GM19351 (cell line): ENCODE measurements around the gene TLE4.
A peak's percentile ranks its signal among the peaks of the same experiment; 100 is the strongest.

Source experiments
- ATAC-seq: cut with Tn5 transposase; IDR thresholded peaks from one replicate; pipeline ENCODE4 v1.9.1; 2021; ENCODE audit warnings: mild to moderate bottlenecking, moderate library complexity; ENCODE audit not compliant: unreplicated experiment

Gene TLE4

DNA sequence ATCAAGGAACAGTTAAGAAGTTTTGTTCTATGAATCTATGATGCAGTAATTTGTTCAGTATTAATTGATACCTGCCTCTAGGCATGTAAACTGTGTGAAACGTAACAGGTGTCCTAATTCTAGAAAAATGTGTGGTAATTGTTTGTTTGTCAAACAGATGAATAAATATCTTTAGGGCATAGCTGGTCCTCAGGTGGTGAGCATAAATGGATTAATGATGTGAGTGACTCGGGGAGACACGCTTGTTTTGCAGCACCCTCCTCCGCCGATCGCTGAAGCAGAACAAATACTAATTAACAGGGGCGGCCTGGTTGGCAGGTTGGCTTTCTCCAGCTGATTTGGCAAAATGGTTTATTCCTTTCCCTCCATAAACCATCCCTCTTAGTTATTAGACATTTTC, 88.8 kb downstream of the TLE4 start:
- ATAC-seq: no peak

DNA sequence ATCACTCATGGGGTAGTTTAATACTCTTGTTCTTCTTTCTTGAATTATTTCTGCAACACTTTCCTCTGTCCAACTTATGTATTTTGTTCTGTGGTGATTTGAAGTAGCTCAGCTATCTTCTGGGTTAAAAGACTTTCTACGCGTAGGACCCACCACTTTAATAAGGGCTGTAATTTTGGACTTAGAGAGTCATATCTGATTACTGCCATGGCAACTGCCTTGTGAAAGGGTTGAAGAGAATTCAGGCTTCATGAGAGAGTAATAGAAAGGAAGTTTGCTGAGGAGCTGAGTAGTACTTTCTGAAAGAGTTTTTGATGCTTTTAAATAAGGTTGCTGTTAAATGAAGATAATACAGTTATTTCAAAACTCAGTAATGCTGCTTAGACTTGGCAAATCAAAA, 89.5 kb downstream of the TLE4 start:
- ATAC-seq: no peak

DNA sequence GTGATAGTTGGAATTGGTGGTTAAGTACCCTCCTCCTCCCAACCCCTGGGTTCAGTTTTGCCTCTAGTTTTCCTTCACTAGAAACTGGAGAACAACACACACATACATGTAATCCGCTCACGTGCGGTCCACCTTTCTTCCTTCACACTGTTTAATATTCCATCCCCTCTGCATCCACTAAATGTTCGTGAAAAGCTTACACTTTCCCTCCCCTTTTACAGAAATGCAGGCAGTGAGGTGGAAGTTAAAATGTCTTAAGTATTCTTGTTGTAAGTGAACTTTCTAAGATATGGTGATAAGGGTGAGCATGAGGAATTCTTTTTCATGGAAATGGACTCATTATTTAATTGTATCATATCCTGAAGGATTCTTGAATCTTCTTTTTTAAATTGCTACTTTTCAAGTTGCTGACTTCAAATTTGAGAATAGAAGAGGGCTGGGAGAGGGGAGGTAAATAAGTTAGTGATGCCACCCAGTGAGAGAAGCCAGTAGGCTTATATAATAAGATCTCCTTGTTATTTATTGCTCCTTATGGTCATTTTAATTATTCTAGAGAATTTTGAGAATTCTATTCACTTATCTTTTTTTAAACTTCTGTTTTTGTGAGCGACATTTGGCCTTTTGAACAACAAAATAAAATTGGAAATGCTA, 90.2 kb downstream of the TLE4 start:
- ATAC-seq: no peak

DNA sequence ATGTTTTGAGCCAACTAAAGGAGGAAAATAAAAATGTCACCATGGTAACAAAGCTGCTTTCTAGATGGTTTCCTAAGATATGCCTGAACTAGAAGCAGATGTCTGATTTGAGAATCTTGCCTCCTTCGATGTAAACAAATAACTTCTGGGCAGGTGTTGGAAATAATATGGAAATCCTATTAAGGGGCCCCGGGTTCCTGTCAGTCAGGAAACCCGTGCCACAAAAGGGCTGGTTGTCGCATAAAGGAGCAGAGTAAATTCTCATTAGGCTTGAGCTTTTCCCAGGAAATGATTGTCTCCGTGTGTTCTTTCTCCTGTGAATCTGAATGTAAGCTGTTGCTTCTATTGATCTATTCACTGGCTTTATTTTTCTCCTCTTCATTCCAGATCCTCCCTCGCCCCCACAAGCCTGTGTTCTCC, 90.8 kb downstream of the TLE4 start:
- no peak for ATAC-seq

DNA sequence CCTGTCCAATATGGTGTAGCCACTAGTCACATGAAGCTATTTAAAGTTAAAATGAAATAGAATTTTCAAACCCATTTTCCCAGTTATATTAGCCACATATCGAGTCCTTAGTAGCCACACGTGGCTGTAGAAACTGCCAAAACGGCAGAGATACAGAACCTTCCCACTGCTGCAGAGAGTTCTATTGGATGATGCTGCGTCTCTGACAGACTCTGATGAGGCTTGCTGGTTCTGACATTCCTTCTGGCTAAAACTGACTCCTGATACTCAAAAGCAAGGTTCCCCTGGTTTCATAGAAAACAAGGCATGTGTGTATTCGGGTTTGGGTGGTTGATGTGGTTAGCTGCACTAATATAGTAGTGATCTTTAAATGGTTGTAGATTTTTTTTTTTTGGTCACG, 91.5 kb downstream of the TLE4 start:
- ATAC-seq: no peak

DNA sequence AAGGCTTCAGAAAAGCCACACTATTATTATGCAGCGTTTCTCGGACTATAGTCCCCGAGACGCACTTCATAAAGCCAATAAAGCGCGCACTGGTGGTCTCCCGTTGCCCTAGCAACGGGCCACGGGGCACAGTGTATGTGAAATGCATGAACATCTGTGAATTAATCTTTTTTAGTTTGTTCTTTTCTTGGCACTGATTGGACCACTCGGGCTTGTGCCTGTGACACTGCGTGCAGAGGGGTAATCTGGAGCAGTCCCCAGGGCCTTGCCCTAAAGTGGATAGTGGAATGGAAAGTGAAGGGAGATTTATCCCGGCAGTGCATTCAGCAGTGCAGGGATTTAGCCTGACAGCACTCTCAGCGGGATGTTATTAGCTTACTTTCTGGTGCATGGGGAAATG, 92.1 kb downstream of the TLE4 start:
- ATAC-seq: no peak

DNA sequence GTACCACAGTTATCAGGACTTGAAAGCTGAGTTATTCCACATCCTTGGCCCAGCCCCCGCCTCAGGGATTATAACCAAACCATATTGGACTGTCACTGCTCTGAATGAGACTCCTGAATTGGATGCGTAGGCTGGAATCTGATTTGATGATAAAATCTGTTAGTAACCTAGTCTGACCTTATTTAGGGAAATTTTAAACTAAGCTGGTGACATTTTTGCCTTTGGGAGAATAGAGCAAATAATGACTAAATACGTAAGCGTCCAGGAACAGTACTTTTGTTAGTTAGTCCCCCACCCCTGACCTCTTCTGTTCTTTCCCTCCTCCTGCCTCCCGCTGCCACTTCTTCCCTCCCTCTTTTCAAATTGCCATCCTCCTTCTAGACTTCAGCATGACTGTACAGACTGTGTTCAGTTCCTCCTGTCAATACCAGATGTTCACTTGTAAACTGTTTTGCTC, 92.6 kb downstream of the TLE4 start:
- no peak for ATAC-seq

DNA sequence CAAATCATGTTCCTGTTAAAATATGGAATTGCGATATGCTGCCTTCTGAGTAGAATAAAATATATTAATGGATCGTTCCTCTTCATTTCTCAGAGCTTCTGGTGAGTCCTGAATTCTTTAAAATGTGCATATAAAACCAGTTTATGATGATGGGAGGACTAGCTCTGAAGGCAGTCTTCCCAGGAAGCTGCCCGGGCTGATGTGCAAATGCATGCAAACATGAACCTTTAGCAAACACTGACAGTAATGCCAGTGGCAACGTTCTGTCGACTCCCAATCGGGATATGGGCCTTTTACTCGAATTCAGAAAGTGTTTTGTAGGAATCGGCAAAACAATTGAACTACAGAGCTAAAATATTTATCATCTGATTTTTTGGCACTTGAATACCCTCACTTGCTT, 93.6 kb downstream of the TLE4 start:
- ATAC-seq: no peak

DNA sequence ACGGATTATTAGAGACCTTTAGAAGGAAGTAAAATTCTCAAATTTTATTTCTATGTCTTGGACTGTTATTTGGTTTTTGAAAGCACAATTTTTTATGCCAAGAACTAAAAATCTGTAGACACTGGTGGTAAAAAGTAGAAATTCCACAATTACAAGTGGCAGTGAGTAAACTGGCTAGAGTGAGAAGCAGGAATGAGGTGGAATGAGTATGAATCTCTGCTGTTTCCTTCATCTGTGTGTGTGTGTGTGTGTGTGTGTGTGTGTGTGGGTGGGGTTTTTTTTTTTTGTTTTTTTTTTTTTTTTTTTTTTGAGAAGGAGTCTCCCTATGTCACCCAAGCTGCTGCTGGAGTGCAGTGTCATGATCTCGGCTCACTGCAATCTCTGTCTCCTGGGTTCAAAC, 94.2 kb downstream of the TLE4 start:
- ATAC-seq: no peak

DNA sequence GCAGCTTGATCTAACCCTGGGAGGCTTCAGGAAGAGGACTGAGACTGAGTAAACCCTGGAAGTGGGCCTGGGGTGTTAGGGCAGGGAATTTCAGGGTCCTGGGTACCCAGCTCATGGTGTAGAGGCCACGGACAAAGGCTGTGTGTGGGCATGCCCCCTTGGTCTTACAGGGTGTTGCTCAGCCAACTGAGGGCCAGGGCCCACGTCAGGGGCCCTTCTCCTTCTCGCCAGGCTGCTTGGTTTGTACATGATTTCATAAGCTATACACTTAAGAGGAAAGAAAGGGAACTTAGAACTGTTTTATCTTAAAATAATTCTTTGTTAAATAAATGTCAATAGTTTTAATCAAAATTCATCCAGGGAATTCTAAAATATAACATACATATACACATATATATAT, 95.4 kb downstream of the TLE4 start:
- ATAC-seq: no peak

DNA sequence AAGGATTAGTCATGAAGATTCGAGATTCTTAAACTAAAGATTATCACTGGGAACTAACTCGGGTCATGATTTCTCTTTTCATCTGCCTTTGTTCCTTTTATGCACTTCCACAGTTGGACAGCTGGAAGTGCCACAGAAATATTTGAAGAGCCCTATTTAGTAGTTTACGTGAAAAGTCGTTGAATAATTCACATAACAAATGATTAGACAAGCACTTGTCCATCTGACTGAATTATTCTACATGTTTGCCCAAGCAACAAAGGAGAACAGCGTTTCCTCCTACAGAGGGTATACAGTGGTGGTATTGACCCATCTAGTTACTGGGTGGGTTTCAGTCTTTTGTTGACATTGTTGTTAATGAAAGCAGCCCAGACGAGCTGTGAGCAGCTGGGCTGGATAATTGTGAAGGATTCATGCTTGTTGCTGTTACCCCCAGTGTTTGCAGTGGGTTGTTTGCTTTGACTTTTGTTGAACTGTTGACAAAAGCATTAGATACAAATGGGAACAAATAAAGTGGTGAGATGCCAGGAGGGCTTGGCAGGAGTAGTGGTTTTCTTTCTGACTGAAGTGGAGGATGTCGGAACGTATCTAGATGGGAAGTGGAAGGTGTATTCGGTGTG, 96.2 kb downstream of the TLE4 start:
- no peak for ATAC-seq

DNA sequence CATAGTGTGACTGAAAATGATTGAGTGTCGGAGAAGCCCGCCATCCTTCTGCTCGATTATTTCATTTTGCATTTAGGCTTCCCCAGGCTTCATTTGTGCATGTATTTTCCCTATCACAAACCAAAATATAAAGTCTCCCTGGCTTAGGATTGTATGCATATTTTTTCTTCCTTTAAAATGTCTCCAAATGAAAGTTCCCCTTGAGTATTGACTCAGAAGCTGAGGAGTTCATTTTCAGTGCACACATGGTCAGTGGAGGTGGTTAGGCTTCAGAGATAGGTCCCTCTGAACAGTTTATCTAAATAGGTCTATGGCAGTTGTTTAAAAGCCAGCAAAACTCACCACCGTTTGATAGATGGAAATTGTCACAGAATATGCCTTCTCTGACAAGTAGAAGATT, 97.2 kb downstream of the TLE4 start:
- no peak for ATAC-seq

DNA sequence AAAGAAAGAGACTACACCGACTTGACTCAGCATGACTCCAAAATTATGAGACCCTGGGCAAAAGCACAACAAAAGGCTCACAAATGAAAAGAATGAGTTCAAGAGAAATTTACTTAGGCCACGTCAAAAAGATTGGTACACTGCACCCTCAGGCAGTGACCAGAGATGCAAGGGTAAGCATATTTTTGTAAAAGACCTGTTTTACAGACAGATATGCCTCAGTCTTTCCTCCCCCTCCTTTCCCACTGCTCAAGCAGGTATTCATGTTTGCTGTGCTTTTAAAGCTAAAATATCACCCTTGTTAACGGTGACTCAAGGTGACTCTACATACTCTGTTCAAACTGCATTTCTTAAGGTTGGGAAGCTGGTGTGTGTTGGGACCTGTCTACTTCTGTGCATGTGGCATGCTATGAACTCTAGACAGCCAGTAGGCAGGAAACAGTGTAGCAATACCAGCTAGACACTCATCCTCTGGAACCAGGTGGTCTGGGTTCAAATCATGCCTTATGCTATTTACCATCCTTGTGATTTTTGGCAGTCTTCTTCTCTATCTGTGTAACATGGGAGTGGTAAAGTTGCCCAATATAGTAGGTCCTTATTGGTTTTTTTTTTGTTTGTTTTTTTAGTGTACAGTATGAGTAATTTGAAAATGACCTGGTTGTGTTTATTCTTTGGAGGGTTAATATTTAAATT, 98.7 kb downstream of the TLE4 start:
- no peak for ATAC-seq

DNA sequence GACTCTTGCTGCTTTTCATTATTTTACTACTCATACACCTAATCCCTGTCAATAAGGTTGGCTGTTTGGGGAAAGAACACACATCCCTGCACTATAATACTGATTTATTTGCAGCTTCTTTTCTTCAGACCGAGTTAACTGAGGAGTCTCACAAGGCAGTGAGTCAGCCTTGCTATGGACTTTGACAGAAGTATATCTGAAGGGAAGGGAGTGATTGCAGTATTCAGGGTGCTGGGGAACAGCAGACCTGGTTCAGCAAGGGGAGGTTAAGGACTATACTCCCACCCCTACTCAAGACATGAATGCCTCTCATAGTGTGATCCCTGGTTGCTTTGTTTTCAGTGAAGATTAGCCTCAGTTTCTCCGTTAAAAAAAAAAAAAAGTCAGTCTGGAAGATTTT, 99.8 kb downstream of the TLE4 start:
- ATAC-seq: no peak

DNA sequence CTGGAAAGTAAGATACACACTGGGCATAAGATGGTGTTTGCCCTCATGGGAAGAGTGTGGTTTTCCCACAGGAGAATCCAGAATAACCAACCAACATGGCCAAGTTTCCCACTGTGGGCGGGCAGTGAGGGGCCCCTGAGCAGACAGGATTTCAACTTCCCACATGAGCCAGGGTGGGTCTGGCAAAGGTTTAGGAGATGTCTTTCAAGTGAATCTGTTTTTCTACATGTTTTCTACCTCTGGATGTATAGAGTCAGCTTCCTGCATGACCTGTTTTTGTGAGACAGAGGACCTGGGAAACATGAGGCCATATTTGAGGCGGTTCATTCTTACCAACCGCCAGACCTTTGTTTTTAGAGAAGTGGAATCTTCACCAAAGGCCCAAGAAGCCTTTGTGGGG, 100.5 kb downstream of the TLE4 start:
- ATAC-seq: no peak

DNA sequence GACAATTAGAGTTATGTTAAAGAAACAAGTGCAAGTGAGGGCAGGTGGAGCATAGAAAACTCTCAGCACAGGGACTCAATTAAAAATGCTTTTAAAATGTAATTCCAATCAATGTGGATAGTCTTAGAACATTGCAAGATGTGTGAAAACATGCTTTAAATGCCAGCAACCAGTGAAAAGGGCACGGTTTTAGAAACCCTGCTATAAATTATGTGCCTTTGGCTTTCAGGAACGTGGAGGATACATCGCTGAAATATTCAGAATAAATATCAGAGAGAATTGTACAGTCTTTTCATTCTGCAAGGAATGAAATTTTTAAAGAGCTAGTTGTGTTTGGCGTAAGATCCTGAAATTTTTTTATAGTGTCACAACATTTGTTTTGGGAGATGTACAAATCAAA, 101.1 kb downstream of the TLE4 start:
- ATAC-seq: no peak

DNA sequence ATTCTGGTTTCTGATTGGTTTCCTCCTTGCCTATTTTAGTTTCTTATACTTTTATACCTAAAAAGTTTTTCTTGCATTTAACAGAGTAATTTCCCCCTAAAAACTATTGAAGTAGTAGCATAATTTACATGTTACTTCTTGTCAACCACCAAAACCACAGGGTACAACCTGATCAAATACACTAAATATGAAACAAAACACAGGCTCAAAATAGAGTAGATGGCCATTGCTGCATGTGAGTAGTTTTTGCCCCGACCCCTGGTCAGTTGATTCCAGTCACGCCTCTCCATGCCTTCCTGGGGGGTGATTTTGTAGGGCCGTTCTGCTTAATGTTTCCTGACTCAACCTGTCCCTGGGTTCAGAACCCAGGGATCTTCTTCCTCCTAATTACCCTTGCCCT, 101.8 kb downstream of the TLE4 start:
- ATAC-seq: peak; percentile 87

DNA sequence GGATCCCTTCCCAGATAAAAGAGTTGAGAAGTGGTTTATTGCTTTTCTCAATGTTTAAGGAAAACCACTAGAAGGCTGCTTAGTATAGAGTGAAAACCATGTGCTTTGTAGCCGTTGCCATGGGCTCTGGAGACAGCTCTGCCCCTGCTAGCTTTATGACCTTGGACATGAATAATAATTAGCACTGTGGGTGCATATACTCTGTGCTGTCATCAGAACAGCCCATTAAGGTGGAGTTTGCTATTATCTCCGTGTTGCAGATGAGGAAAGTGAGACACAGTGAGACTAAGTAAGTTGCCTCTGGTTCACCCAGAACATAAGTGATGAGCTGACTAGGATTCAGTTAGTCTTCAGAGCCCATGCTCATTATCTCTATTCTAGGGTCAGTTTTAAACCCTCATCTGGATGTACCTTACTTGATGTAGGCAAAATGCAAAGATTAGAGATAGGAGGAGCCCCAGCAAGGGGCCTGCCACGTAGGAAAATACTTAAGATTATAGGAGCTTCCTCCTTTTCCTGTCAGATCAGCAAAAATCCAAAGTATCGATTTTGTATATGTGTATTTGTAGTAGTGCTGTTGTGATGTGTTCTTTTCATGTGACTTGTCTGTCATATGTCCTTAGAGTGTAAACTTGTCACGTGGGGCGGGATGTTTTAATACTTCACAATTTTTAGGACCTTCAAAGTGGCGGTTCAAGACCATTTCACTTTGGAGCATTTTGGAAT, 102.5 kb downstream of the TLE4 start:
- peak; percentile 38 for ATAC-seq

DNA sequence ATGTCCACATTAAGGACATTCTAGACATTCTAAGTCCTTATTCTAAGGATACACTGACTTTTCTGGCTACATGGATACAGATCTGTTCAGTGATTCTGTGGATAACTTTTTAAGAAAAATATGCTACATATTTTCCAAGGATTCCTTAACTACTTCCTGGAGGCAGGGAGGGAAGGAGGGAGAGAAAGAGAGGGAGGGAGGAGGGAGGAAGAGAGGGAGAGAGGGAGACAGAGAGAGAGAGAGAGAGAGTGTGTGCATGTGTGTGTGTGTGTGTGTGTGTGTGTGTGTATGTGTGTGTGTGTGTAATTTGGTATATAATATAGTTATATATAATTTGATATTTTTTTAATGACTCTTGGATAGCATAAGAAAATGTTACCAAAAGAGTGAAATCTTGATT, 109.8 kb downstream of the TLE4 start:
- no peak for ATAC-seq

DNA sequence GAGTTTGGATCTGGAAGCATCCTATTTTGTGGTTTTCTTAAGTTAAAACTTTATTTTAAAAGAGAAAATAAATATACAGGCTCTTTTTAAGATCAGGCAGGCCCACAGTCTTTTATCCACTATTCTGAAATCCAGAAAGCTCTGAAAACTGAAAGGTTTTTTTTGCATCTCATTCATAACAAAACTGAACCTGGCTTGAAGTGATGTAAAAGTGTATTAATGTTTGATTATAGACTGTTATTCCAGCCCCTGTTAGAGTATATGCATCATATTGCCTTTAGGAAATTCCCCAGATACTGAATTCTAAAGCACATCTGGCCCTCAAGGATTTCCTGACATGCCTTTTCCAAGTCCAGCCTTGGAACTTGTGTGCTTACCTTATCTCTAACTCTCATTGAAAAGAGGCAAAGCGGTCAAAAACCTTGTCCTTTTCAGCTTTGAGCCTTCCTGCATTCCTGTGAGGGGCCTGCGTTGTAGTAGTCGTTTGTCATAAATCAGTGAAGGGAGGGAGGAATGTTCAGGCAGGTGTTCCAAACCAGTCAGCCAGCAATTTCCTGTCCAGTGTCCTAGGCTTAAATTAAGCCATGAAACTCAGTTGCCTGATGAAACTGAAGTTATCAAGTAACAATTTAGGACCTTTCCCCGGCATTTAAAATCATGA, 110.4 kb downstream of the TLE4 start:
- ATAC-seq: no peak

DNA sequence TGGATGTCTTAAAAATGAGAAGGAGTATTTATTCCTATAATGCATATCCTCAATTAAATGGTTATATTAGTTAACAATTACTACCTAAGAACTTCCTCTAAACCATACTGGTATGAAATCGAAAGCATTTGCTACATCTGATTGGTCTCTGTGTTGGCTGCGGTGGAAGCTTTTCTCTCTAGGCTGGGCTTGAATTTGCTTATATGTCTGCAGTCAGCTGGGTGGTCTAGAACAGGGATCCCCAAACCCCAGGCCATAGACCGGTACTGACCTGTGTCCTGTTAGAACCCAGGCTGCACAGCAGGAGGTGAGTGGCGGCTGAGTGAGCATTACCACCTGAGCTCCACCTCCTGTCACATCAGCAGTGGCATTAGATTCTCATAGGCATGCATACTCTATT, 112.3 kb downstream of the TLE4 start:
- no peak for ATAC-seq
